SK-N-SH treated with all-trans-retinoic acid at 6 μM for 48 hours (cell line): ENCODE measurements around the gene DDRGK1.

Source experiments
- CSDC2 ChIP-seq: fragments of 250-450 bp; sonication (Bioruptor Pico); IDR thresholded peaks from 2 replicates; pipeline ENCODE4 v1.5.0; 2020; ENCODE audit warnings: mild to moderate bottlenecking, moderate library complexity
- RARB ChIP-seq: fragments of 250-450 bp; sonication (Bioruptor Pico); IDR thresholded peaks from 2 replicates; pipeline ENCODE4 v1.8.0; 2021; ENCODE audit warnings: mild to moderate bottlenecking, moderate library complexity
- SNAI2 ChIP-seq: fragments of 250-450 bp; sonication (Bioruptor Pico); IDR thresholded peaks from 2 replicates; pipeline ENCODE4 v1.5.0; 2020; ENCODE audit warnings: mild to moderate bottlenecking, moderate library complexity
- ZNF565 ChIP-seq: fragments of 450-650 bp; formaldehyde crosslinking; conservative IDR thresholded peaks from 2 replicates; pipeline ENCODE4 v1.5.0; 2020; ENCODE audit warnings: low read depth, mild to moderate bottlenecking, moderate library complexity

- no peak for TF ChIP-seq RARB (CRISPR knock-in tag)
- no peak for TF ChIP-seq CSDC2 (CRISPR knock-in tag)
- no peak for TF ChIP-seq ZNF565 (CRISPR knock-in tag)
- no peak for TF ChIP-seq SNAI2
Observed at GRCh38 chr20:3209257-3209945, 4.9 kb upstream of the DDRGK1 start, which contains the start of gene ITPA.
